Spleen (tissue), 11 donors: Measurements from ENCODE around the gene PARP11. TPM values are rescaled to one million over a fixed set of nuclear protein-coding genes. Genes with fewer than 3 reads are reported as not detected.

Source experiments
- DNase-seq: peaks from one replicate; pipeline ENCODE4 v3.0.0-alpha.2; 2020
- H3K27ac ChIP-seq, 8 donors: fragments of 200-600 bp; sonication (generic) in 7 of 8; 1 replicate in 4 of 8; 2 replicates in 4 of 8; pipeline versions ENCODE4 v1.5.0 to v1.8.0; 2016 to 2021; ENCODE audit warnings: inconsistent platforms in 4 of 8, mild to moderate bottlenecking in 4 of 8, moderate library complexity in 1 of 8
- H3K27me3 ChIP-seq, 7 donors: fragments of 200-600 bp; sonication (generic) in 6 of 7; replicated peaks in 1 of 7; 1 replicate in 4 of 7; 2 replicates in 3 of 7; pipeline versions ENCODE4 v1.5.0 to v1.8.0; 2016 to 2021; ENCODE audit warnings: inconsistent platforms in 3 of 7, mild to moderate bottlenecking in 1 of 7
- H3K36me3 ChIP-seq, 6 donors: fragments of 200-600 bp; sonication (generic) in 5 of 6; 1 replicate in 4 of 6; 2 replicates in 2 of 6; pipeline versions ENCODE4 v1.5.0 to v1.8.0; 2016 to 2021; ENCODE audit warnings: inconsistent platforms in 2 of 6
- H3K4me1 ChIP-seq, 6 donors: fragments of 200-600 bp; sonication (generic) in 5 of 6; 1 replicate in 3 of 6; 2 replicates in 3 of 6; pipeline versions ENCODE4 v1.5.0 to v1.8.0; 2016 to 2021; ENCODE audit warnings: inconsistent platforms in 3 of 6
- H3K4me3 ChIP-seq, 8 donors: fragments of 200-600 bp; sonication (generic) in 7 of 8; 1 replicate in 4 of 8; 2 replicates in 4 of 8; pipeline versions ENCODE4 v1.5.0 to v1.8.0; 2016 to 2021; ENCODE audit warnings: inconsistent platforms in 4 of 8, mild to moderate bottlenecking in 4 of 8, moderate library complexity in 2 of 8
- H3K9me3 ChIP-seq, 8 donors: fragments of 200-600 bp; sonication (generic) in 7 of 8; 1 replicate in 4 of 8; 2 replicates in 4 of 8; pipeline versions ENCODE4 v1.5.0 to v1.8.0; 2016 to 2021; ENCODE audit warnings: inconsistent platforms in 4 of 8
- POLR2A ChIP-seq, 3 donors: fragments of 450-650 bp; IDR thresholded peaks; one replicate each; pipeline ENCODE4 v1.5.1; 2017; ENCODE audit warnings: antibody characterized with exemption in 3 of 3, mild to moderate bottlenecking in 1 of 3
- POLR2AphosphoS5 ChIP-seq, 3 donors: sonication (generic); formaldehyde crosslinking; IDR thresholded peaks; one replicate each; pipeline ENCODE4 v1.5.1; 2017; ENCODE audit warnings: antibody characterized with exemption in 3 of 3
- WGBS, 5 donors: extraction: QIAGEN DNeasy Blood & Tissue Kit in 3 of 5; methylation state at CpG; one replicate each; pipeline versions ENCODE4 v1.1.5 to v1.1.7; 2013 to 2018; 5-methylcytosine and 5-hydroxymethylcytosine counted together
- intact Hi-C: fragments of 100-400 bp; cut with DNase I; formaldehyde crosslinking; loops from one replicate; pipeline ENCODE4 v1.15.0; 2023; ENCODE audit warnings: low total_unique reads
- polyA plus RNA-seq, 3 donors: library from polyadenylated mRNA; stranded (reverse); fragments of 200-250 nt; gene quantifications; one replicate each; pipeline ENCODE4 v1.2.1, GENCODE V29; 2013
- total RNA-seq, 7 donors: library from RNA; depleted of rRNA in 3 of 7; stranded (reverse); fragments of >200 nt in 3 of 7; fragmentation: NEBNext Ultra II Directional in 4 of 7; extraction: Animal tissue kit (Norgen Biotek cat#: 25700) in 4 of 7; gene quantifications; one replicate each; pipeline versions ENCODE4 v1.1.0 to v1.2.1, GENCODE V29; 2016 to 2021
- TF ChIP-seq, protein P1 (sequence below), 11 experiments: fragments of 200-600 bp in 7 of 11; fragments of 450-650 bp in 4 of 11; sonication (generic) in 4 of 11; IDR thresholded peaks in 8 of 11; conservative IDR thresholded peaks in 3 of 11; 1 replicate in 7 of 11; 2 replicates in 4 of 11; pipeline versions ENCODE4 v1.4.0 to v1.8.0; 2016 to 2021; ENCODE audit warnings: antibody characterized with exemption in 11 of 11, inconsistent platforms in 4 of 11, mild to moderate bottlenecking in 1 of 11
- donor health status: healthy with polysubstance abuse.
- donor health status: DM: no; HTN: no; CAD: no; lungs with moderate emphysema.
- donor health status: DM: no; HTN: no; CAD: no.
- donor health status: Bipolar disorder and iron deficiency.
- donor health status: healthy.
- donor health status: DM: no; HTN: no; CAD: no.
- donor health status: DM: yes; HTN: yes; CAD: no.

PARP11 gene
- total and polyA plus RNA-seq, 10 donors, result 3.7 to 25.2 (median 17.8) TPM

DNA sequence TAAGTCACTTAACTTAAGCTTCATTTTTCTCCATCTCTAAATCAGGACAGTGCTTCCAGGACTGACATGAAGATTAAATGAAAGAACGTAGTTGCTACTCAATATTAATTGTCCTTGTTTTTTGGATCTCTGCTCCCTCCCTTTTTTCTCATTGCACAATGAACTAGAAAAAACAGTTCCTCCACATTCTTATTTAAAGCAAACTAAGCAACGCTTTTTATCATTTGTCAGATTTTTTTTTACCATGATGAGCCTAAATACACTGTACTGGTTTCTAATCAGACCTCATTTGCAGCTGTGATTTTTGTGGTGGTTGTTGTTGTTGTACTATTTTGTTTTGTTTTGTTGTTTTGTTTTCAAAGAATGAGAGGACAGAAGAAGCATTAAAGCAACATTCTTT is 23.2 kb upstream of the PARP11 start:
- Histone ChIP-seq H3K27ac (peak overlapping the region in 7 of 8 donors; percentile 51 to 80 (median 75)), H3K9me3 (no peaks in the 10 kb centered on the region), H3K4me3 (no peak overlapping the region), H3K4me1 (peaks cover 0 to 21% (median 13%) of the 10 kb centered on the region in 6 donors), H3K27me3 (no peaks in the 10 kb centered on the region), H3K36me3 (no peaks in the 10 kb centered on the region)
- TF ChIP-seq POLR2A (IDR thresholded peaks at IDR 0.05), result no peak
- no peak for TF ChIP-seq POLR2AphosphoS5 (IDR thresholded peaks at IDR 0.05)
- TF ChIP-seq, protein P1, sequence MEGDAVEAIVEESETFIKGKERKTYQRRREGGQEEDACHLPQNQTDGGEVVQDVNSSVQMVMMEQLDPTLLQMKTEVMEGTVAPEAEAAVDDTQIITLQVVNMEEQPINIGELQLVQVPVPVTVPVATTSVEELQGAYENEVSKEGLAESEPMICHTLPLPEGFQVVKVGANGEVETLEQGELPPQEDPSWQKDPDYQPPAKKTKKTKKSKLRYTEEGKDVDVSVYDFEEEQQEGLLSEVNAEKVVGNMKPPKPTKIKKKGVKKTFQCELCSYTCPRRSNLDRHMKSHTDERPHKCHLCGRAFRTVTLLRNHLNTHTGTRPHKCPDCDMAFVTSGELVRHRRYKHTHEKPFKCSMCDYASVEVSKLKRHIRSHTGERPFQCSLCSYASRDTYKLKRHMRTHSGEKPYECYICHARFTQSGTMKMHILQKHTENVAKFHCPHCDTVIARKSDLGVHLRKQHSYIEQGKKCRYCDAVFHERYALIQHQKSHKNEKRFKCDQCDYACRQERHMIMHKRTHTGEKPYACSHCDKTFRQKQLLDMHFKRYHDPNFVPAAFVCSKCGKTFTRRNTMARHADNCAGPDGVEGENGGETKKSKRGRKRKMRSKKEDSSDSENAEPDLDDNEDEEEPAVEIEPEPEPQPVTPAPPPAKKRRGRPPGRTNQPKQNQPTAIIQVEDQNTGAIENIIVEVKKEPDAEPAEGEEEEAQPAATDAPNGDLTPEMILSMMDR (IDR thresholded peaks at IDR 0.05 in 8 of 11, conservative IDR thresholded peaks at IDR 0.05 in 3 of 11), result no peak
- intact Hi-C loops, result no loop called here
- no peak for DNase-seq
- 45 to 65% (median 53%) methylated on average over 2 of the region's 2 CpGs for WGBS, 5 donors

- TF ChIP-seq, protein P1 (IDR thresholded peaks at IDR 0.05 in 8 of 11, conservative IDR thresholded peaks at IDR 0.05 in 3 of 11), result no peak
- TF ChIP-seq POLR2A (IDR thresholded peaks at IDR 0.05), result no peak
- TF ChIP-seq POLR2AphosphoS5 (IDR thresholded peaks at IDR 0.05), result no peak
- Histone ChIP-seq H3K27me3 (no peaks in the 10 kb centered on the region), H3K9me3 (no peaks in the 10 kb centered on the region), H3K4me1 (peaks cover 0 to 15% (median 10%) of the 10 kb centered on the region in 6 donors), H3K27ac (no peak overlapping the region), H3K4me3 (no peak overlapping the region), H3K36me3 (no peaks in the 10 kb centered on the region)
- no peak for DNase-seq
- 77 to 91% (median 88%) methylated on average over 2 of the region's 2 CpGs for WGBS, 5 donors
- intact Hi-C loops, result no loop called here
These were observed 19.4 kb upstream of the PARP11 start for GRCh38 chr12:3892631-3893030.

DNA sequence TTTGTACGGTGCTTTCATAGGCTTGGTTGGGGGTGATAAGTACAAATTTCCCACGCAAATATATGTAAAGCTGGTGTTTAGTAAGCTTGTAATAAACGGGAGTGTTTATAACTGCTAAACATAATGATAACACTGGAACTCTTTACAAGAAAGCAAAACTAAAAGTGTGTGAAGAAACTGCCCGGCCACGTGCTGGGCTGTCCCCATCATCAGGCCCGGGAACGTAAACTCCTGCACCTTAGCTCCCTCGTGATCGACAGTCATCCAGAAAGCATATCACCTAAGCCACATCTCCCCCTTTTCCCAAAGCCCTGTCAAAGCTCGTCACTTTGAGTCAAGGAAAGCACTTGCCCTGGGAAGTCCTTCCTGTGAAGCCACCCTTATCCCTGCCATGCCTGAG is 18.0 kb upstream of the PARP11 start:
- Histone ChIP-seq H3K36me3 (no peaks in the 10 kb centered on the region), H3K4me1 (peaks cover 0 to 2% (median 0%) of the 10 kb centered on the region in 6 donors), H3K4me3 (no peak overlapping the region), H3K27me3 (no peaks in the 10 kb centered on the region), H3K27ac (no peak overlapping the region), H3K9me3 (no peaks in the 10 kb centered on the region)
- no peak for TF ChIP-seq POLR2A (IDR thresholded peaks at IDR 0.05)
- TF ChIP-seq, protein P1 (IDR thresholded peaks at IDR 0.05 in 8 of 11, conservative IDR thresholded peaks at IDR 0.05 in 3 of 11), result no peak
- TF ChIP-seq POLR2AphosphoS5 (IDR thresholded peaks at IDR 0.05), result no peak
- WGBS, 5 donors, result 76 to 90% (median 83%) methylated on average over 10 of the region's 10 CpGs
- no peak for DNase-seq
- intact Hi-C loops, result no loop called here

DNA sequence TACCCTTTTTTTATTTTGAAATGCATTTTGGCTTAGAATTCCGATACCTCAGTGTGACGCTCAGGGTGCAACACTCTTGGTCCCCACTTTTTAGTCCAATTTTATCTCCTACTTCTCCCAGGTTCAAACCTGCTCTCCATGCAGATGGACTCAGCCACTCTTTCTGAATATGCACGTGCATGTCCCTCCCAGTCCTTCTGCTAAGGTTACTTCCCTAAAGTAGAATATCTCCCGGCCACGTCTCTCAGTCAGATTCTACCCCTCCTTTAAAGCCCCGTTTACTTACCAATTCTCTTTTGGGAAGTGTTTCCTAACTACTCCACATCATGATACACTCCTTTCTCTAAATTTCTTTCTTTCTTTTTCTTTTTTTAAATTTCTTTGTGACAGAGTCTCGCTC is 15.5 kb upstream of the PARP11 start:
- H3K27ac ChIP-seq, result no peak overlapping the region
- H3K27me3 ChIP-seq, result no peaks in the 10 kb centered on the region
- WGBS, 5 donors, result 57 to 71% (median 60%) methylated on average over 7 of the region's 7 CpGs
- no peak for DNase-seq
- intact Hi-C loops, result loop anchor here (5.0 to 10.0 kb wide), 2 partner anchors 146 to 389 kb away; no protein-coding TSS in a partner anchor
- no peaks in the 10 kb centered on the region for H3K36me3 ChIP-seq
- TF ChIP-seq, protein P1 (IDR thresholded peaks at IDR 0.05 in 8 of 11, conservative IDR thresholded peaks at IDR 0.05 in 3 of 11), result no peak
- TF ChIP-seq POLR2A (IDR thresholded peaks at IDR 0.05) (no peak), POLR2AphosphoS5 (IDR thresholded peaks at IDR 0.05) (no peak)
- peaks cover 0 to 16% (median 10%) of the 10 kb centered on the region in 6 donors for H3K4me1 ChIP-seq
- no peak overlapping the region for H3K4me3 ChIP-seq
- H3K9me3 ChIP-seq, result no peaks in the 10 kb centered on the region
